T-helper 22 cell (primary cell): ENCODE data around the gene FKBP10.
"Not testable (repeated sequence)": the region's sequence is repeated elsewhere in the genome, so short reads cannot be mapped to it uniquely, and the experiment has no call there.

Experiments used
- DNase-seq: peaks from one replicate; pipeline ENCODE4 v3.0.0-alpha.2; 2020; ENCODE audit warnings: low read depth

Gene FKBP10

DNA sequence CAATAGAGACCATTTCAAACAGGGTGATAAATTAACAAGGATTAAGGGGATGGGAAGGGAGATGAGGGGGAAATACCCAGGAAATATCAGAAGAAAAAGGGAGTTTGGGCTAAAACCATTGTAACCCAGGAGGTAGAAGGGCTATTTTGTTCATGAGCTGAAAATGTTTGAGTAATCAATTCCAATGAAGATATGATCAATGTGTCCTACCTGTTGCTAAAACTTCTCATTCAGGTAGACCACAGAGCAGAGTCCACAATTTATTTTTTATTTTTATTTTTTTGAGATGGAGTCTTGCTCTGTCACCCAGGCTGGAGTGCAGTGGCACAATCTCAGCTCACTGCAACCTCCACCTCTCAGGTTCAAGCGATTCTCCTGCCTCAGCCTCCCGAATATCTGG is 26.6 kb downstream of the FKBP10 start:
- not testable (repeated sequence) for DNase-seq

DNA sequence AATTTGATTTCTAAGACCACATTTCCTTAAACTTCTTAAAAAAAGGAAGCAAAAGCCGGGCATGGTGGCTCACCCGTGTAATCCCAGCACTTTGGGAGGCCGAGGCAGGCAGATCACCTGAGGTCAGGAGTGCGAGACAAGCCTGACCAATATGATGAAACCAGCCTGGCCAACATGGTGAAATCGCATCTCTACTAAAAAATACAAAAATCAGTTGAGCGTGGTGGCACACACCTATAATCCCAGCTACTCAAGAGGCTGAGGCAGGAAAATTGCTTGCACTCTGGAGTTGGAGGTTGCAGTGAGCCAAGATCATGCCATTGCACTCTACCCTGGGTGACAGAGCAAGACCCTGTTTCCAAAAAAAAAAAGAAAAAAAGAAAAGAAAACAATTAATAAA is 28.0 kb downstream of the FKBP10 start:
- not testable (repeated sequence) for DNase-seq

DNA sequence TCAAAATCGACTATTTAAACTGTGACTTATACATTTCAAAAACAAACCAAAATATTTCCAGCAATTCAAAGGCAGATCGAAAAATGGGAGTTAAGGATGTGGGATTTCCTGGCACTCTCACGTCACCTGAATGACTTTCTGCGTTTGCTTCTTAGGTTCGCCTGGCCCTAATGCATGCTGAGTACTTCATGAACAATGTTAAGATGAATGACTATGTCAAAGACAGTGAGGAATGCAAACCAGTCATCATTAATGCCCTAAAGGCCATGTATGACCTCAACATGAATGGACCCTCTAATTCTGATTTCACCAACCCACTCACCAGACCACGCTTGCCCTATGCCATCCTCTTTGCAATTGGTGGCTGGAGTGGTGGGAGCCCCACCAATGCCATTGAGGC is 32.2 kb downstream of the FKBP10 start:
- DNase-seq: no peak

DNA sequence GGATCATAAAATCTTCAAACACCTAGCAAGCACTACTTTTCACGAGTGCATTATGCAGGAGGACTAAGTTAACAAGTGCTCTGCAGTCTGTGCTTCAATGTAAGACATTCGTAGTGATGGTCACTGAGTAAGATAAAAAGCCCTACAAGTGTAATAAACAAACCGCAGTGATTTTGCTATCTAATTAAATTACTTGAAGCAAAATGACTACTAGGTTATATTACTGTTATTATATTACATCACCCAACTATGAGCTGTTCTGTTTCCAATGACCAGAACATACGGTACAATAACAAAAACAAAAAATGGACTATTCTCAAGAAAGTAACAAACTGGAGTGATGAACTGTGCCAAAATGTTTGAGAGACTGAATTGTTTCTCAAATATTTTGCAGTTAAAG is 36.0 kb downstream of the FKBP10 start:
- no peak for DNase-seq

DNA sequence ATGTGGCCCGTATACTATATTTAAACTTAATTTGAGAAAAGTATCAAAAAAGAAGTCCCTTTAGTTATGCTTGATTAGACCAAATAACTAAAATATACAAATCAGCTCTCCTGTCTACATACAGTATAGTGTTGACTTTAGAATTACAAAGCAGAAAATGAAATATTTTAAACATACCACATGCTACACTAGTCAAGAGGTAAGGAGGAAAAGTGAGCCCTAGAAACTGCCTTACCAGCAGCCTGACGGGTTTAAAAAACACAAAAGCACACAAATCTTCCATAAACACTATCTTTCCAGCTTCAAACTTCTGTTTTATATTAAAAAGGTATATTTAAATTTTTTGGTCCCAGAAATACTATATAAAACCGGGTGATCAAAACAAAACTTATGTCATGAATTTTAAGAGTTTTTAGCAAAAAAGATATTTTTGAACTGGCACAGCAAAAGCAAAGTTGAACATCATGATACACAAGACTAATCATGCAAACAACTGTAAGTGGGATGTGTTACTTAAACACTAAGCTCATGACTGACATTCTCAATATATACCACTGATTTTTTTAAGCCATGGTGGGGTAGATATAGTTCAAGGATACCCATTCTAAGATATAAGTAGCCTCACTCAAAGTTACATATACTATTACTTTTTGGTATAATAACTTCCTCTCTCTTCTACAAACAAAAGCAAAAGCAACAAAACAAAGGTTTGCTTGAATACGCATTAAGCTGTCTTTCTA is 36.6 kb downstream of the FKBP10 start:
- DNase-seq: no peak

DNA sequence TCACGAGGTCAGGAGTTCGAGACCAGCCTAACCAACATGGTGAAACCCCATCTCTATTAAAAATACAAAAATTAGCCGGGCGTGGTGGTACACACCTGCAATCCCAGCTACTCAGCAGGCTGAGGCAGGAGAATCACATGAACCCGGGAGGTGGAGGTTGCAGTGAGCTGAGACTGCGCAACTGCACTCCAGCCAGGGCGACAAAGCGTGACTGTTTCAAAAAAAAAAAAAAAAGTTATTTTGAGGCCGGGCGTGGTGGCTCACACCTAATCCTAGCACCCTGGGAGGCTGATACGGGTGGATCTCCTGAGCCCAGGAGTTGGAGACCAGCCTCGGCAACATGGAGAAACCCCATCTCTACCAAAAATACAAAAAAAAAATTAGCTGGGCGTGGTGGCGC is 38.6 kb downstream of the FKBP10 start:
- DNase-seq: not testable (repeated sequence)

- no peak for DNase-seq
These were observed 47.6 kb downstream of the FKBP10 start for GRCh38 chr17:41860254-41860931.

- DNase-seq: no peak
These were observed 50.5 kb downstream of the FKBP10 start for GRCh38 chr17:41863074-41863848.

- DNase-seq: no peak
These were observed 51.7 kb downstream of the FKBP10 start for GRCh38 chr17:41864498-41864835.

- DNase-seq: peak; percentile 79
These were observed 52.2 kb downstream of the FKBP10 start, which contains the start of gene KLHL11 for GRCh38 chr17:41864836-41865595. KLHL11 (minus strand) TSS chr17:41865423; CDS start chr17:41865370, 53 bp downstream.

- DNase-seq: no peak
These were observed 52.7 kb downstream of the FKBP10 start for GRCh38 chr17:41865596-41865893.

DNA sequence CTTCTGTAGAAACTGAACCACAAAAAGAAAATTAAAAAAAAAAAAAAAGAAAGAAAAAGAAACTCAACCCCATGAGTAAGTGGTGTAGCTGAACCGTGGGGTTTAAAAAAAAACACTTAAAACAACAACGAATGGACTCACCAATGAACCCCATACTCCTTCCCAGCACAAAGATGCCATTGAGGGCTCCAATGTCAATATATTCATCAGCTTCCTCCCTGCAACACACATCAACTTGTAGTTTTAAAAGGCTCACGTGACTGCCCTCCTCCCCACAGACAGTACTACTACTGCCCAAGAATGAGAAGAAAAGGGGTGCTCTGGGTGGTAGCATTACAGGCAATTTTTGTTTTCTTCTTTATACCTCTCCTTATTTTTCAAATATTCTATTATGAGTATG is 55.8 kb downstream of the FKBP10 start:
- no peak for DNase-seq

GRCh38 chr17:41869426-41869825 is 56.6 kb downstream of the FKBP10 start:
- no peak for DNase-seq

DNA sequence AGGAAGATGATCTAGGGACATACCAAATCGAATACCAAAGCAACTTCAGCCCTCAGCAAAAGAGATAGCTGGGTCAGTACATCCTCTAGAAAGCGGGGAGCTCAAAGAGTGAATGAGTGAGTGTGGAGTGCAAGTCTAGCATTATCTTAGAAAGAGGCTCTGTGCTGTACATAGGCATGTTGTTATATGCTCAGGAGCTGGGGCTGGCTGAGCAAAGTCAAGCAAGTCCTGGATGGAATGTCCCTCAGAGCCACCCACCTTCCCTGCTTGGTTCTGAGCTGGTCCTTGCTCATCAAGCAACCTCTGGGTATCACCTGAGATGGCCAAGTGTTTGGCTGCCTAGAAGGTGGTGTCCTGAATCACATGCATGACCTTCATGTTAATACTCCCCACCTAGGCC is 57.3 kb downstream of the FKBP10 start:
- no peak for DNase-seq

DNA sequence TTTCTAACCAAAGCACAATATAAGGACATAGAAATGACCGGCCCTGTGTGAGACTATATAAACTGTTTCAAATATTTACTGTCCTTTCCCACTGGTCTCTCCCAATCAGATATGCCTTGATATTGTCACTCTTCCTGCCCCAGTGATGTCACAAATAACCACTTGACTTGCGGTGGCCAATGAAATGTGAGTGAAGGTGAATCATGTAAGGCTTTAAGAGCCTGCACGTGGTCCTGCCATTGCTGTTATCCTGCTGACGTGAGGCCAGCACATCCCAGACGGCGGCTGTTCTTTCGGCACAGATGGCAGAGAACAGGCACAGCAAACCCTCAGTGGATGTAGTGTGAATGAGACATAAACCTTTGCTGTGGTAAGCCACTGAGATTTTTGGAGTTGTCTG is 57.8 kb downstream of the FKBP10 start:
- no peak for DNase-seq

GRCh38 chr17:41871789-41872188 is 59.0 kb downstream of the FKBP10 start:
- no peak for DNase-seq
